Breast epithelium (tissue), 3 donors: ENCODE data around the gene GCNT4.

ENCODE experiments used
- CTCF ChIP-seq, 3 donors: fragments of 450-650 bp; IDR thresholded peaks; one replicate each; pipeline ENCODE4 v1.5.1; 2016 to 2017; ENCODE audit warnings: antibody characterized with exemption in 3 of 3, mild to moderate bottlenecking in 3 of 3, moderate library complexity in 3 of 3
- POLR2A ChIP-seq: fragments of 450-650 bp; IDR thresholded peaks from one replicate; pipeline ENCODE4 v1.6.1; 2016; ENCODE audit warnings: antibody characterized with exemption, mild to moderate bottlenecking, moderate library complexity

- TF ChIP-seq POLR2A (no peak), CTCF (IDR thresholded peaks at IDR 0.05) (no peak)
Measured at GRCh38 chr5:75006865-75007822, 45.2 kb downstream of the GCNT4 start.
